Astrocyte (in vitro differentiated cells and primary cell): ENCODE data around the gene MAP2K3. TPM values are rescaled to one million over a fixed set of nuclear protein-coding genes. Genes with fewer than 3 reads are reported as not detected.

ENCODE experiments used
- DNase-seq: peaks from one replicate; pipeline ENCODE4 v3.0.0-alpha.2; 2010; ENCODE audit warnings: low read depth
- FAIRE-seq: peaks from 2 replicates; lab custom pipeline; 2011; peaks lifted over from hg19 to GRCh38; lab: Jason Lieb, UNC
- H2AFZ ChIP-seq: 2 replicates; pipeline ENCODE4 v1.6.0; 2012; ENCODE audit warnings: low read depth, low read length, inconsistent platforms
- H3K27ac ChIP-seq: 2 replicates; pipeline ENCODE4 v1.5.1; 2011; ENCODE audit warnings: low read depth, low read length, inconsistent platforms
- H3K27me3 ChIP-seq: 2 replicates; pipeline ENCODE4 v1.6.0; 2011; ENCODE audit warnings: low read length, inconsistent platforms; ENCODE audit not compliant: insufficient read depth
- H3K36me3 ChIP-seq: 2 replicates; pipeline ENCODE4 v1.5.1; 2011; ENCODE audit warnings: low read length, inconsistent platforms; ENCODE audit not compliant: insufficient read depth
- H3K4me1 ChIP-seq: 2 replicates; pipeline ENCODE4 v1.5.1; 2011; ENCODE audit warnings: low read length, inconsistent platforms; ENCODE audit not compliant: insufficient read depth
- H3K4me2 ChIP-seq: 2 replicates; pipeline ENCODE4 v1.6.0; 2012; ENCODE audit warnings: low read length, inconsistent platforms
- H3K4me3 ChIP-seq: 2 replicates; pipeline ENCODE4 v1.5.1; 2011; ENCODE audit warnings: low read depth, mild to moderate bottlenecking, low read length, inconsistent platforms; ENCODE audit not compliant: insufficient read depth
- H3K79me2 ChIP-seq: 2 replicates; pipeline ENCODE4 v1.6.0; 2012; ENCODE audit warnings: mild to moderate bottlenecking, low read length, inconsistent platforms; ENCODE audit not compliant: insufficient read depth
- H3K9ac ChIP-seq: 2 replicates; pipeline ENCODE4 v1.6.0; 2012; ENCODE audit warnings: mild to moderate bottlenecking, low read length, inconsistent platforms
- H3K9me3 ChIP-seq: 2 replicates; pipeline ENCODE4 v1.5.1; 2012; ENCODE audit warnings: low read depth, mild to moderate bottlenecking, low read length, inconsistent platforms; ENCODE audit not compliant: insufficient read depth
- H4K20me1 ChIP-seq: 2 replicates; pipeline ENCODE4 v1.6.0; 2012; ENCODE audit warnings: low read length, inconsistent platforms; ENCODE audit not compliant: insufficient read depth
- H3K27ac Mint-ChIP-seq: one replicate; pipeline ENCODE4 v1.8.0; 2021; ENCODE audit warnings: mild to moderate bottlenecking, mixed read lengths; ENCODE audit not compliant: unreplicated experiment
- H3K27me3 Mint-ChIP-seq: one replicate; pipeline ENCODE4 v1.8.0; 2021; ENCODE audit warnings: low read depth, mixed read lengths; ENCODE audit not compliant: unreplicated experiment
- H3K36me3 Mint-ChIP-seq: one replicate; pipeline ENCODE4 v1.8.0; 2021; ENCODE audit warnings: low read depth, mixed read lengths; ENCODE audit not compliant: unreplicated experiment
- H3K4me1 Mint-ChIP-seq: one replicate; pipeline ENCODE4 v1.8.0; 2021; ENCODE audit warnings: low read depth, mixed read lengths; ENCODE audit not compliant: unreplicated experiment
- H3K4me3 Mint-ChIP-seq: one replicate; pipeline ENCODE4 v1.8.0; 2021; ENCODE audit warnings: mild to moderate bottlenecking, moderate library complexity, mixed read lengths; ENCODE audit not compliant: unreplicated experiment
- H3K9me3 Mint-ChIP-seq: one replicate; pipeline ENCODE4 v1.8.0; 2021; ENCODE audit warnings: mild to moderate bottlenecking, mixed read lengths; ENCODE audit not compliant: unreplicated experiment
- CTCF ChIP-seq: IDR thresholded peaks from 2 replicates; pipeline ENCODE4 v1.5.1; 2011; ENCODE audit warnings: low read depth, mild to moderate bottlenecking, inconsistent platforms, low read length, moderate library complexity; ENCODE audit not compliant: insufficient read depth
- EZH2 ChIP-seq: IDR thresholded peaks from 2 replicates; pipeline ENCODE4 v1.6.1; 2012; ENCODE audit warnings: mild to moderate bottlenecking, low read length, inconsistent platforms; ENCODE audit not compliant: insufficient read depth
- total RNA-seq: library from RNA; stranded (reverse); gene quantifications from 2 replicates; pipeline ENCODE4 v1.2.1, GENCODE V29; 2021

The MAP2K3 gene
- total RNA-seq, 1 donor from 2014 or later = 44.3 TPM

GRCh38 chr17:21249086-21249795, 35.3 kb upstream of the MAP2K3 start:
- DNase-seq (no peak), FAIRE-seq (no peak)
- Mint-ChIP-seq H3K4me1 (peaks cover 3% of the 10 kb centered on the region), H3K9me3 (no peaks in the 10 kb centered on the region), H3K4me3 (no peak overlapping the region), H3K27ac (no peak overlapping the region), H3K27me3 (peaks cover 2% of the 10 kb centered on the region), H3K36me3 (peaks cover 4% of the 10 kb centered on the region)
- H3K9ac ChIP-seq = no peak overlapping the region
- H3K27me3 ChIP-seq = no peaks in the 10 kb centered on the region
- TF ChIP-seq EZH2 (no peak), CTCF (no peak)
- peaks cover 6% of the 10 kb centered on the region for H3K4me1 ChIP-seq
- H3K9me3 ChIP-seq = no peaks in the 10 kb centered on the region
- H4K20me1 ChIP-seq = peaks cover 45% of the 10 kb centered on the region
- H3K4me2 ChIP-seq = no peak overlapping the region
- no peaks in the 10 kb centered on the region for H3K36me3 ChIP-seq
- H3K79me2 ChIP-seq = peaks cover 3% of the 10 kb centered on the region
- no peak overlapping the region for H2AFZ ChIP-seq
- H3K27ac ChIP-seq = no peak overlapping the region
- H3K4me3 ChIP-seq = no peak overlapping the region

DNA sequence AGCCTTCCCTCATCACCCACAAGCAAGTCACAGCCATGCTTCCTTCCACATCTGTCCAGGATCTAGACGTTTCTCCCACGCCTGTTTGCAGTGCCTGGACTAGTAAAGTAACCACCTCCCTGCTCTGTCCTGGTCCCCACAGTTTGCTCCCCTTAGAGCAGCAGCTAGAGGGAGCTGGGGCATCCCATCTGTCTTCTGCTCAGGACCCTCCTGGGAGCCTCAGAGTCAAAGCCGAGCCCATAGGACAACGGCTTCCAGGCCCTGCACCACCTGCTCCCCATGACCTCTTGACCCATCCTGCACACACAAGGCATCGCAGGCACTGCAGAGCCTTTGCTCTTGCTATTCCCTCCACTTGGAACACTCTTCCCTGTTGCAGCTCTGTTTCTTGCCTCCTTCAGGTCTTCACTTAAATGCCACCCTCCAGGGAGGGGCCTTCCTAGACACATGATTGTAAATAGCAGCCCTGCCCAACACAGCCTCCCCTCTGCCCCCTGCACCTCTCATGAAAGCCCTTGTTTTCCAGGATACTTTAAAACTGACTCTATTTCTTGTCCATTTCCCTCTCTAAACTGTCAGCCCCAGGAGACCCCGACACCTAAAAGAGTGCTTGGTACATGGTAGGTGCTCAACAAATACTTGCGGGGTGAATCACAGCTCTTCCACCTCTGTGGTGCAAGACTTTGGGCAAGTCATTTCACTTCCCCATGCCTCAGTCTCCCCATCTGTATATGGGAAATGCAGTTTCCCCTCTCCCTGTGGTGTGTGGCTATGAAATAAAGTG, 34.4 kb upstream of the MAP2K3 start:
- DNase-seq (no peak), FAIRE-seq (no peak)
- Histone ChIP-seq H4K20me1 (peaks cover 36% of the 10 kb centered on the region), H3K4me1 (peaks cover 6% of the 10 kb centered on the region), H3K27me3 (no peaks in the 10 kb centered on the region), H3K4me3 (no peak overlapping the region), H3K79me2 (peaks cover 3% of the 10 kb centered on the region), H3K9me3 (no peaks in the 10 kb centered on the region), H2AFZ (no peak overlapping the region), H3K36me3 (no peaks in the 10 kb centered on the region), H3K9ac (no peak overlapping the region), H3K4me2 (no peak overlapping the region), H3K27ac (no peak overlapping the region)
- H3K27ac Mint-ChIP-seq = no peak overlapping the region
- no peak overlapping the region for H3K4me3 Mint-ChIP-seq
- no peaks in the 10 kb centered on the region for H3K36me3 Mint-ChIP-seq
- H3K9me3 Mint-ChIP-seq = no peaks in the 10 kb centered on the region
- TF ChIP-seq CTCF (no peak), EZH2 (no peak)
- H3K4me1 Mint-ChIP-seq = peaks cover 3% of the 10 kb centered on the region
- no peaks in the 10 kb centered on the region for H3K27me3 Mint-ChIP-seq

- Histone ChIP-seq H2AFZ (no peak overlapping the region), H3K4me1 (peaks cover 6% of the 10 kb centered on the region), H3K36me3 (no peaks in the 10 kb centered on the region), H3K9ac (no peak overlapping the region), H3K4me2 (no peak overlapping the region), H3K9me3 (no peaks in the 10 kb centered on the region), H3K79me2 (peaks cover 3% of the 10 kb centered on the region), H3K4me3 (no peak overlapping the region), H3K27me3 (no peaks in the 10 kb centered on the region), H3K27ac (no peak overlapping the region), H4K20me1 (peaks cover 34% of the 10 kb centered on the region)
- Mint-ChIP-seq H3K4me3 (peak overlapping the region; percentile 48), H3K27me3 (no peaks in the 10 kb centered on the region), H3K36me3 (no peaks in the 10 kb centered on the region), H3K27ac (no peak overlapping the region), H3K9me3 (no peaks in the 10 kb centered on the region), H3K4me1 (peaks cover 3% of the 10 kb centered on the region)
- no peak for TF ChIP-seq CTCF
- no peak for TF ChIP-seq EZH2
- FAIRE-seq (no peak), DNase-seq (no peak)
Observed at GRCh38 chr17:21250854-21251253, 33.7 kb upstream of the MAP2K3 start.
